Activated naive CD4-positive, alpha-beta T cell treated with anti-CD3 and anti-CD28 coated beads for 36 hours (primary cell): ENCODE measurements around the gene ABCB9. TPM values are rescaled to one million over a fixed set of nuclear protein-coding genes. Genes with fewer than 3 reads are reported as not detected.
A peak's percentile ranks its signal among the peaks of the same experiment; 100 is the strongest.

ENCODE experiments used
- CTCF ChIA-PET: fragments of 350-600 bp; sonication (Branson Sonifier 250); formaldehyde crosslinking; loops from one replicate; lab custom pipeline; 2021; ENCODE audit warnings: antibody characterized with exemption; lab: Charles Lee
- DNase-seq: peaks from one replicate; pipeline ENCODE4 v3.0.0-alpha.2; 2020
- H3K27ac Mint-ChIP-seq: one replicate; pipeline ENCODE4 v1.8.0; 2021; ENCODE audit warnings: mild to moderate bottlenecking, mixed read lengths
- H3K27me3 Mint-ChIP-seq: one replicate; pipeline ENCODE4 v1.8.0; 2021; ENCODE audit warnings: low read depth, mixed read lengths
- H3K36me3 Mint-ChIP-seq: one replicate; pipeline ENCODE4 v1.8.0; 2021; ENCODE audit warnings: low read depth, mixed read lengths
- H3K4me1 Mint-ChIP-seq: one replicate; pipeline ENCODE4 v1.8.0; 2021; ENCODE audit warnings: low read depth, mixed read lengths
- H3K4me3 Mint-ChIP-seq: one replicate; pipeline ENCODE4 v1.8.0; 2021; ENCODE audit warnings: mild to moderate bottlenecking, moderate library complexity, mixed read lengths
- H3K9me3 Mint-ChIP-seq: one replicate; pipeline ENCODE4 v1.8.0; 2021; ENCODE audit warnings: mixed read lengths
- intact Hi-C: fragments of 100-400 bp; cut with micrococcal nuclease; formaldehyde crosslinking; loops from one replicate; pipeline ENCODE4 v1.15.1; 2023
- total RNA-seq, 2 experiments: library from RNA; stranded (reverse); gene quantifications; one replicate each; pipeline ENCODE4 v1.2.3, GENCODE V29; 2021

Gene ABCB9
- total RNA-seq, 2 experiments from 2014 or later, result 5.1 to 5.9 TPM

- CTCF ChIA-PET, result interaction anchor here (0.6 kb wide), 1 partner anchor 101 kb away, joined by 3 read pairs; no protein-coding TSS in a partner anchor
- H3K27me3 Mint-ChIP-seq, result no peaks in the 10 kb centered on the region
- peak overlapping the region; percentile 12 for H3K4me3 Mint-ChIP-seq
- H3K9me3 Mint-ChIP-seq, result no peaks in the 10 kb centered on the region
- DNase-seq, result no peak
- peaks cover 11% of the 10 kb centered on the region for H3K36me3 Mint-ChIP-seq
- peak overlapping the region; percentile 47 for H3K27ac Mint-ChIP-seq
- intact Hi-C loops, result loop anchor here (10.0 kb wide), 2 partner anchors 457 to 737 kb away; partner anchors contain the start of genes ATP6V0A2 and RILPL2
- H3K4me1 Mint-ChIP-seq, result peaks cover 52% of the 10 kb centered on the region
These were observed 11.6 kb upstream of the ABCB9 start for GRCh38 chr12:122977655-122978392.

DNA sequence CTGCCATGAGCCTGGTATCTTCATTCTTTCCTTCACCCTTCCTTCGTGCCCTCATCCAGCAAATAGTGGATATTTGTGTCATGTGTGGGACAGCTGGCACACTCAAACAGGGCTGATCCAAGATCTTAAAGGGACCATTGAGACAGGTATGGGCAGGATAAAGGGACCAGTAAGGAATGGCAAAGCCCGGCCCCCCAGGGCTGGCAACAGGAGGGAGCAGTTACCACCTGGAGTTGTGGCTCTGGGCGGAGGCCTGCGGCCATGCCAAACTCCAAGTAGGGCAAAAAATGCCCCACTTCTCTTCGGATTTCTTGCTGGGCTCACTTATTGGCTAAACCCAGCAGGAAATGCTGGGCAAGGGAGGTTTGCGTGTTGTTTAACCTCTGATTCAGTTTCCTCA lies 10.9 kb upstream of the ABCB9 start:
- H3K27me3 Mint-ChIP-seq, result no peaks in the 10 kb centered on the region
- CTCF ChIA-PET, result no interaction called here
- no peak for DNase-seq
- intact Hi-C loops, result loop anchor here (10.0 kb wide), 2 partner anchors 458 to 738 kb away; partner anchors contain the start of genes ATP6V0A2 and RILPL2
- H3K4me3 Mint-ChIP-seq, result peak overlapping the region; percentile 39
- peaks cover 10% of the 10 kb centered on the region for H3K36me3 Mint-ChIP-seq
- peaks cover 49% of the 10 kb centered on the region for H3K4me1 Mint-ChIP-seq
- no peak overlapping the region for H3K27ac Mint-ChIP-seq
- H3K9me3 Mint-ChIP-seq, result no peaks in the 10 kb centered on the region

GRCh38 chr12:122976648-122976975 lies 10.3 kb upstream of the ABCB9 start:
- intact Hi-C loops, result loop anchor here (10.0 kb wide), 2 partner anchors 458 to 738 kb away; partner anchors contain the start of genes ATP6V0A2 and RILPL2
- Mint-ChIP-seq H3K4me1 (peaks cover 43% of the 10 kb centered on the region), H3K4me3 (peak overlapping the region; percentile 90), H3K27me3 (no peaks in the 10 kb centered on the region), H3K9me3 (no peaks in the 10 kb centered on the region), H3K36me3 (peaks cover 5% of the 10 kb centered on the region), H3K27ac (no peak overlapping the region)
- DNase-seq, result no peak
- CTCF ChIA-PET, result interaction anchor here (0.5 kb wide), 1 partner anchor 562 kb away, joined by 4 read pairs; no protein-coding TSS in a partner anchor

- peaks cover 40% of the 10 kb centered on the region for H3K4me1 Mint-ChIP-seq
- H3K9me3 Mint-ChIP-seq, result no peaks in the 10 kb centered on the region
- H3K36me3 Mint-ChIP-seq, result peaks cover 1% of the 10 kb centered on the region
- H3K4me3 Mint-ChIP-seq, result peak overlapping the region; percentile 90
- intact Hi-C loops, result loop anchor here (1.0 to 10.0 kb wide), 9 partner anchors 49 to 739 kb away; partner anchors contain the start of genes ATP6V0A2, DDX55, PITPNM2 and RILPL2
- H3K27me3 Mint-ChIP-seq, result no peaks in the 10 kb centered on the region
- H3K27ac Mint-ChIP-seq, result peak overlapping the region; percentile 100
- CTCF ChIA-PET, result interaction anchor here (0.5 kb wide), 1 partner anchor 561 kb away, joined by 4 read pairs; no protein-coding TSS in a partner anchor
- no peak for DNase-seq
These were observed 9.8 kb upstream of the ABCB9 start for GRCh38 chr12:122975790-122976647.

DNA sequence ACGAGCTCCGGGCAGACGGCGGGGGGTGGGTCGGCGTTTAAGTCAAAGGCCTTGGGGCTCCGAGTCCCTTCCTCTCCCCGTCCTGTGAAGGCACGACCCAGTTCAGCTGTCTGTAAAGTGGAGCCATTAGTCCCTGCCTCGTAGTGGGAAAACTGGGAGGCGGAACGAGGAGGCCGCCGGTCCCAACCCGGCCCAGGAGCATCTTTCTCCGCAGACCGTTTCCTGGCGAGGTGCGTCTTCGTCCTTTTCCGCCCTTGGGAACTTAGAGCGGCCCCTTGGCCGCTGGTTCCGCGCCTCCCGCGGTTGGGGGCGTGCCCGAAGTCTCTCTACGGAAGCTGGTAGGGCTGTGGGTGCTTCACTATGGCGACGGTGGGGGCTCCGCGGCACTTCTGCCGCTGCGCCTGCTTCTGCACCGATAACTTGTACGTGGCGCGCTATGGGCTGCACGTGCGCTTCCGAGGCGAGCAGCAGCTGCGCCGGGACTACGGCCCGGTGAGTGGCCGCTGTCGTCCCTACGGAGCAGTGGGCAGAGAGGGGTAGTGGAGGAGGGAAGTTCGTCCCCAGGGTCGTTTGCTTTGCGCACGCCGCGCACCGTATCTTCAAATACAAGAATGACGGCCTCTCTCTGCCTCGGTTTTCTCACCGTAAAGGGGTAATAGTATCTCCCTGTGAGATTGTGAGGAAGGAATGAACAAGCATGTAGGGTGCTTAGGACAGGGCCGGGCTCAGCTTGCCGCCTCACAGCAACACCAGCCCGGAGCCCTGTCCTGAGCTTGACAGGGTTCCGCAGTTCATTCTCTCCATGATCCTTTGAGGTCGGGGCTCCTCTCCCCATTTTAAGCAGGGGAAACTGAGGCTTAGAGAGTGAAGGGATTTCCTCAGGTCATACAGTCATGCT lies 8.9 kb upstream of the ABCB9 start, which contains the start of gene OGFOD2:
Gene OGFOD2 (plus strand): TSS at position 353 of the 898 bp plus-strand sequence. CDS start 8 bp downstream, at position 361.
- CTCF ChIA-PET, result interaction anchor here (0.9 to 1.1 kb wide), 3 partner anchors 181 to 627 kb away, joined by 3 to 4 read pairs (median 3); no protein-coding TSS in a partner anchor

GRCh38 chr12:122974274-122974891 lies 8.1 kb upstream of the ABCB9 start:
- CTCF ChIA-PET, result interaction anchor here (0.9 to 1.1 kb wide), 3 partner anchors 180 to 628 kb away, joined by 3 to 4 read pairs (median 3); no protein-coding TSS in a partner anchor
- intact Hi-C loops, result loop anchor here (1.0 to 10.0 kb wide), 12 partner anchors 27 to 740 kb away; partner anchors contain the start of genes ATP6V0A2, DDX55, KNTC1 and PITPNM2
- H3K4me3 Mint-ChIP-seq, result peak overlapping the region; percentile 90
- no peaks in the 10 kb centered on the region for H3K9me3 Mint-ChIP-seq
- peaks cover 33% of the 10 kb centered on the region for H3K4me1 Mint-ChIP-seq
- peak overlapping the region; percentile 100 for H3K27ac Mint-ChIP-seq
- H3K27me3 Mint-ChIP-seq, result no peaks in the 10 kb centered on the region
- no peaks in the 10 kb centered on the region for H3K36me3 Mint-ChIP-seq
- peak; percentile 100 for DNase-seq

More for the DNA sequence above, 8.9 kb upstream of the ABCB9 start, which contains the start of gene OGFOD2:
- peaks cover 39% of the 10 kb centered on the region for H3K4me1 Mint-ChIP-seq
- H3K4me3 Mint-ChIP-seq, result peak within 1 kb of the TSS; percentile 90
- DNase-seq, result peak; percentile 95
- no peaks in the 10 kb centered on the region for H3K9me3 Mint-ChIP-seq
- peak within 1 kb of the TSS; percentile 100 for H3K27ac Mint-ChIP-seq
- no peaks in the 10 kb centered on the region for H3K27me3 Mint-ChIP-seq
- intact Hi-C loops, result loop anchor here (1.0 to 10.0 kb wide), 14 partner anchors 28 to 740 kb away; partner anchors contain the start of genes ATP6V0A2, DDX55, KNTC1 and PITPNM2
- no peaks in the 10 kb centered on the region for H3K36me3 Mint-ChIP-seq

- Mint-ChIP-seq H3K4me1 (peaks cover 13% of the 10 kb centered on the region), H3K4me3 (no peak overlapping the region), H3K9me3 (no peaks in the 10 kb centered on the region), H3K36me3 (no peaks in the 10 kb centered on the region), H3K27me3 (no peaks in the 10 kb centered on the region), H3K27ac (no peak overlapping the region)
- no peak for DNase-seq
- intact Hi-C loops, result loop anchor here (10.0 kb wide), 2 partner anchors 465 to 745 kb away; partner anchors contain the start of genes ATP6V0A2 and RILPL2
- CTCF ChIA-PET, result interaction anchor here (0.7 kb wide), 1 partner anchor 265 kb away, joined by 5 read pairs; no protein-coding TSS in a partner anchor
These were observed 3.4 kb upstream of the ABCB9 start for GRCh38 chr12:122969676-122970075.

- H3K27me3 Mint-ChIP-seq, result no peaks in the 10 kb centered on the region
- intact Hi-C loops, result no loop called here
- DNase-seq, result no peak
- H3K36me3 Mint-ChIP-seq, result no peaks in the 10 kb centered on the region
- peaks cover 7% of the 10 kb centered on the region for H3K4me1 Mint-ChIP-seq
- H3K4me3 Mint-ChIP-seq, result no peak overlapping the region
- H3K27ac Mint-ChIP-seq, result no peak overlapping the region
- no peaks in the 10 kb centered on the region for H3K9me3 Mint-ChIP-seq
- CTCF ChIA-PET, result interaction anchor here (1.3 kb wide), 1 partner anchor 270 kb away, joined by 5 read pairs; no protein-coding TSS in a partner anchor
These were observed 1.8 kb upstream of the ABCB9 start for GRCh38 chr12:122968104-122968503.

GRCh38 chr12:122966743-122967550 lies 684 bp upstream of the ABCB9 start:
- CTCF ChIA-PET, result interaction anchor here (1.0 to 1.9 kb wide), 2 partner anchors 106 to 173 kb away, joined by 3 to 7 read pairs; no protein-coding TSS in a partner anchor
- H3K27ac Mint-ChIP-seq, result no peak overlapping the region
- no peaks in the 10 kb centered on the region for H3K36me3 Mint-ChIP-seq
- peaks cover 5% of the 10 kb centered on the region for H3K4me1 Mint-ChIP-seq
- no peak for DNase-seq
- H3K4me3 Mint-ChIP-seq, result no peak overlapping the region
- H3K27me3 Mint-ChIP-seq, result no peaks in the 10 kb centered on the region
- intact Hi-C loops, result loop anchor here (1.0 to 2.0 kb wide), 2 partner anchors 266 to 440 kb away; partner anchors contain the start of genes KNTC1, MPHOSPH9, MTRFR and RSRC2
- H3K9me3 Mint-ChIP-seq, result no peaks in the 10 kb centered on the region

- DNase-seq, result no peak
- no peak overlapping the region for H3K27ac Mint-ChIP-seq
- intact Hi-C loops, result no loop called here
- no peaks in the 10 kb centered on the region for H3K27me3 Mint-ChIP-seq
- H3K36me3 Mint-ChIP-seq, result no peaks in the 10 kb centered on the region
- peaks cover 5% of the 10 kb centered on the region for H3K4me1 Mint-ChIP-seq
- H3K9me3 Mint-ChIP-seq, result no peaks in the 10 kb centered on the region
- peak overlapping the region; percentile 49 for H3K4me3 Mint-ChIP-seq
- CTCF ChIA-PET, result interaction anchor here (0.6 to 1.7 kb wide), 2 partner anchors 13 to 329 kb away, joined by 4 read pairs; no protein-coding TSS in a partner anchor
These were observed 927 bp downstream of the ABCB9 start for GRCh38 chr12:122965321-122965751.
